ENCODE measurements around the gene SLCO3A1. TPM values are rescaled to one million over a fixed set of nuclear protein-coding genes. Genes with fewer than 3 reads are reported as not detected.
A peak's percentile ranks its signal among the peaks of the same experiment; 100 is the strongest.

Gene SLCO3A1
- total RNA-seq, 1 donor from 2014 or later: 65.8 TPM

DNA sequence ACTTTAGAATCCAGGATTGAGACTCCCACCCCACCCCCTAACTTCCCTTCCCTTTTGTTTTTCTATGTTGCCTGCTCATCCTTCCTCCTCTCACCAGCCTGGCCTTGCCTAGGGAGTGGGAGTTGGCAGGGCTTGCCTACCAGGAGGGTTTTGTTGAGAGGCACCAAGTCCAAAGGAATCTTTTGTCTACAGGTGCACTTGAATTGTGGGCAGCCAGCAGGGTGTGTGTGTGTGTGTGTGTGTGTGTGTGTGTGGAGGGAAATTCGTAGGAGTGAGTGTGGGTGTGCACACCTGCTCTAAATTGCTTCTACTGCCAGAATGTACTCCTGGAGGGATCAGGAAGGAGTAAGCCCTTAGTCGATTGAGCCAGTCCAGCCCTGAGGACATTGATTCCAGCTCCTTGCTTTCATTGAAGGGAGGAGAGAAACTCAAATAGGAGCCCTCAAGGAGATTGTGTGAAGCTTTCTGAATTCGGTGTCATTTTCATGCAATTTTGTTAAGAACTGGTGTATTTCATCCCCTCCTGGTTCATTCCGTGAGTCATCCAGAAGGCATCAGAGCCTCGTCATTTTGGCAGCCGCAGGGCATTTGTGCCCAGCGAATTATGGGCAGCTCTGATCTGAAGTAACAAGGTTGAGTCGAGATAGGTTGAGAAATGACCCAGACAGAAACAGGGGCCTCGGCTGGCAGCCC is 112.1 kb downstream of the SLCO3A1 start:
- no peak for DNase-seq (ENCODE audit: extremely low spot score in 2 of 2)
- H3K27ac ChIP-seq: peak overlapping the region; percentile 54
- H3K36me3 ChIP-seq: no peaks in the 10 kb centered on the region
- H3K27me3 ChIP-seq: no peaks in the 10 kb centered on the region
- H3K4me1 ChIP-seq: peaks cover 53% of the 10 kb centered on the region
- intact Hi-C loops (cut with DNase I): no loop called here
- no peak overlapping the region for H3K4me3 ChIP-seq
- H3K9me3 ChIP-seq: no peaks in the 10 kb centered on the region
- TF ChIP-seq POLR2A (IDR thresholded peaks at IDR 0.05): no peak
- TF ChIP-seq, protein P1, sequence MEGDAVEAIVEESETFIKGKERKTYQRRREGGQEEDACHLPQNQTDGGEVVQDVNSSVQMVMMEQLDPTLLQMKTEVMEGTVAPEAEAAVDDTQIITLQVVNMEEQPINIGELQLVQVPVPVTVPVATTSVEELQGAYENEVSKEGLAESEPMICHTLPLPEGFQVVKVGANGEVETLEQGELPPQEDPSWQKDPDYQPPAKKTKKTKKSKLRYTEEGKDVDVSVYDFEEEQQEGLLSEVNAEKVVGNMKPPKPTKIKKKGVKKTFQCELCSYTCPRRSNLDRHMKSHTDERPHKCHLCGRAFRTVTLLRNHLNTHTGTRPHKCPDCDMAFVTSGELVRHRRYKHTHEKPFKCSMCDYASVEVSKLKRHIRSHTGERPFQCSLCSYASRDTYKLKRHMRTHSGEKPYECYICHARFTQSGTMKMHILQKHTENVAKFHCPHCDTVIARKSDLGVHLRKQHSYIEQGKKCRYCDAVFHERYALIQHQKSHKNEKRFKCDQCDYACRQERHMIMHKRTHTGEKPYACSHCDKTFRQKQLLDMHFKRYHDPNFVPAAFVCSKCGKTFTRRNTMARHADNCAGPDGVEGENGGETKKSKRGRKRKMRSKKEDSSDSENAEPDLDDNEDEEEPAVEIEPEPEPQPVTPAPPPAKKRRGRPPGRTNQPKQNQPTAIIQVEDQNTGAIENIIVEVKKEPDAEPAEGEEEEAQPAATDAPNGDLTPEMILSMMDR (IDR thresholded peaks at IDR 0.05): no peak
- TF ChIP-seq POLR2AphosphoS5 (IDR thresholded peaks at IDR 0.05; ENCODE audit: insufficient read depth in 1 of 2, low read depth in 1 of 2): no peak

DNA sequence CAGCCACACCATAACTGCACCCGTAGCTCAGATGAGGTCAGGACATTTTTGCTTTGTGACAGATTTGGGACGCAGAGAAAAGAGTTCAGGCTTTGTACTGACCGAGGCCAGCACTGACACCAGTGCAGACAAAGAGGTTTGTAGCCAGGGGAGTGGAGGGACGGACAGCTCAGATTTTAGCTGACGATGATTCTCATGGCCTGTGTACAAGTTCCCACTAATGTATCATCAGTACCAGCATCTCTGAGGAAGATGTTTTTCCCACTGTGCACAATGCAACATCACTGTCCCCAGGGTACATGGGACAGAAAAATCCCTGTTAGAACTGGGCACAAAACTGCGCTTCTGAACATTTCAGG is 112.7 kb downstream of the SLCO3A1 start:
- no peaks in the 10 kb centered on the region for H3K36me3 ChIP-seq
- no peak for DNase-seq (ENCODE audit: extremely low spot score in 2 of 2)
- no peaks in the 10 kb centered on the region for H3K9me3 ChIP-seq
- intact Hi-C loops (cut with DNase I): no loop called here
- H3K27ac ChIP-seq: peak overlapping the region; percentile 54
- TF ChIP-seq POLR2AphosphoS5 (IDR thresholded peaks at IDR 0.05; ENCODE audit: insufficient read depth in 1 of 2, low read depth in 1 of 2): no peak
- no peak for TF ChIP-seq POLR2A (IDR thresholded peaks at IDR 0.05)
- TF ChIP-seq, protein P1 (IDR thresholded peaks at IDR 0.05): no peak
- no peaks in the 10 kb centered on the region for H3K27me3 ChIP-seq
- H3K4me1 ChIP-seq: peaks cover 55% of the 10 kb centered on the region
- H3K4me3 ChIP-seq: no peak overlapping the region

DNA sequence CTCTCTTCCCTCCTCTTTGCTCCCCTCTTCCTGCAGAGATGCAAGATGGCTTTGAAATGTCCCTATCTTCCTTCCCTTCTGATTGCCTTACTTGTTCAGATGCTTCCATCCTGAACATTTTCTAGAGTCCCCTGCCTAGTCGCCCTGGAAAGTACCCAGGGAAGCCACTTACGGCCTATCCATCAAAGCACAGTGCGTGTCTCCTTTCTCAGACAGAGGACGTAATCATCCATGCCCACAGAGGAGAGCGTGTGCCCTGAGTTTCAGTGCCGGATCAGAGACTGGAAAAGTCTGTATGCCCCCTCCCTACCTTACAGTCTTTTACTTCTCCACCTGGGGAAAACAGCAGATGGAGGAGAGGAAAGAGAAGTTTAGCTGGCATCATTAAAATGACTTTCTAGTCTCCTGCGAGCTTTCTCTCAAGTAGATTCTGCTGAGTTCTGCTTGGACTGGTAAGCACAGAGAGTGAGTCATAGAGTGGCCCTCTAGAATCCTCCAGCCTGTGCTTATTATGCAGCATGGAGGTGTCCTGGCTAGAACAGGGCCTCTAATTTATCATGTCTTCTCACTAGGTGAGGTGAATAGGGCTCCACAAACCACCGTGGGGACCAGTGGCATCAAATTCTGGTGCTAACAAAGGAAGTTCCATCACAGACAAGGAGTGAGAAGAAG is 114.6 kb downstream of the SLCO3A1 start:
- H3K27me3 ChIP-seq: no peaks in the 10 kb centered on the region
- H3K4me1 ChIP-seq: peaks cover 55% of the 10 kb centered on the region
- intact Hi-C loops (cut with DNase I): no loop called here
- no peaks in the 10 kb centered on the region for H3K9me3 ChIP-seq
- H3K4me3 ChIP-seq: no peak overlapping the region
- DNase-seq (ENCODE audit: extremely low spot score in 2 of 2): no peak
- H3K36me3 ChIP-seq: no peaks in the 10 kb centered on the region
- H3K27ac ChIP-seq: no peak overlapping the region
- TF ChIP-seq POLR2A (IDR thresholded peaks at IDR 0.05) (no peak), POLR2AphosphoS5 (IDR thresholded peaks at IDR 0.05; ENCODE audit: insufficient read depth in 1 of 2, low read depth in 1 of 2) (no peak)
- TF ChIP-seq, protein P1 (IDR thresholded peaks at IDR 0.05): no peak

DNA sequence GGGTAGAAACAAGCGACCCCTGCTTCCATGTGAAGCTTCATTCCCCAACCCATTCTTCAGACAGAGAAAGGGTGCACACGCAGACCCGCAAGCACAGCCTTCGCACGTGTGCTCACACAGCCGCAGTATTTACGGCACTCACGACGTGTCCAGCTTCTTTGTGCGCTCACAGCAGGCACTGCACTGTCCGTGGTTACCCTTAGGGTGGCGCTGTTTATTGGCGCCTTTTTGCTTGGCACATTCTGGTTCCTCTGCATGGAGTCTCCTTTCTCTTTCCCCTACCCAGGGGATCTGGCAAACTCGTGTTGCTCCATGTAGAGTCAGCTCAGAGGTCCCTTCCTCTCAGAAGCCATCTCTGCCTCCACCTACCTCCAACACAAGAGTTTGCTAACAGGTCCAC is 115.1 kb downstream of the SLCO3A1 start:
- Histone ChIP-seq H3K36me3 (no peaks in the 10 kb centered on the region), H3K27me3 (no peaks in the 10 kb centered on the region), H3K9me3 (no peaks in the 10 kb centered on the region), H3K27ac (no peak overlapping the region), H3K4me1 (peaks cover 57% of the 10 kb centered on the region), H3K4me3 (no peak overlapping the region)
- TF ChIP-seq POLR2A (IDR thresholded peaks at IDR 0.05) (no peak), POLR2AphosphoS5 (IDR thresholded peaks at IDR 0.05; ENCODE audit: insufficient read depth in 1 of 2, low read depth in 1 of 2) (no peak)
- TF ChIP-seq, protein P1 (IDR thresholded peaks at IDR 0.05): no peak
- no peak for DNase-seq (ENCODE audit: extremely low spot score in 2 of 2)
- intact Hi-C loops (cut with DNase I): no loop called here

DNA sequence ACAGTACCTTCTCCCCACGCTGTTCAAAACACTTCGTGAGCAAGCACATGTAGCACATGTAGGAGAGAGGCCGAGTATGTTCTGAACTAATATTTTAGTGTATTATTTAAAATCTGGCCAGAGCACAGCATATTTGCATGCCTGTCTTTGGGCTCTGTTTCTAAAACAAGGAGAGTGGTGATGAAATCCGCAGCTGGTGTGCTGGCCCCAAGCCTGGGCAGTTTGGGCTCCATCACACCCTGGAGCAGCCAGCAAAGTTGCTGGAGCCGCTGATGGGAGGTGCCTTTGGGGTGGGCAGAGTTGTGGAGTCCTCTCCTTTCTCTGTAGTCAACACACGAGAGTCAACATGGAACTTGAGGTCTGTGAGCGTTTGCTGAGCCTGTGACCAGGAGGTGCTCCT is 116.6 kb downstream of the SLCO3A1 start:
- DNase-seq (ENCODE audit: extremely low spot score in 2 of 2): no peak
- Histone ChIP-seq H3K27ac (peak overlapping the region; percentile 49), H3K9me3 (no peaks in the 10 kb centered on the region), H3K4me1 (peaks cover 69% of the 10 kb centered on the region), H3K36me3 (no peaks in the 10 kb centered on the region), H3K4me3 (no peak overlapping the region), H3K27me3 (no peaks in the 10 kb centered on the region)
- intact Hi-C loops (cut with DNase I): no loop called here
- TF ChIP-seq, protein P1 (IDR thresholded peaks at IDR 0.05): no peak
- TF ChIP-seq POLR2AphosphoS5 (IDR thresholded peaks at IDR 0.05; ENCODE audit: insufficient read depth in 1 of 2, low read depth in 1 of 2): peak; percentile 37 to 53
